OCI-LY7 (cell line): ENCODE data around the gene GPRIN3. TPM values are rescaled to one million over a fixed set of nuclear protein-coding genes. Genes with fewer than 3 reads are reported as not detected.

Experiments
- BruUV-seq: library from RNA; stranded (reverse); fragments of 400-500 nt; replicated peaks from 2 replicates; lab custom pipeline; 2021; lab: Mats Ljungman, UMichigan
- CTCF ChIA-PET: fragments of 300-600 bp; sonication (Branson Sonifier 250); formaldehyde crosslinking; loops from one replicate; lab custom pipeline; 2022; ENCODE audit warnings: antibody characterized with exemption; ENCODE audit not compliant: unreplicated experiment; lab: Charles Lee
- POLR2A ChIA-PET: fragments of 300-600 bp; sonication (Branson Sonifier 250); formaldehyde crosslinking; loops from one replicate; lab custom pipeline; 2022; ENCODE audit warnings: antibody characterized with exemption; lab: Charles Lee
- DNase-seq: peaks from one replicate; pipeline ENCODE4 v3.0.0-alpha.2; 2015; ENCODE audit warnings: low spot score
- H2AFZ ChIP-seq: fragments of 200-600 bp; sonication (generic), shearing (Covaris generic); 2 replicates; pipeline ENCODE4 v1.6.1; 2014; ENCODE audit warnings: mild to moderate bottlenecking, antibody characterized with exemption, low read length, moderate library complexity
- H3K27ac ChIP-seq: fragments of 200-600 bp; sonication (generic); 2 replicates; pipeline ENCODE4 v1.5.1; 2014; ENCODE audit warnings: mixed run types, low read depth, mild to moderate bottlenecking, moderate library complexity, low read length, inconsistent platforms; ENCODE audit not compliant: poor library complexity, severe bottlenecking
- H3K36me3 ChIP-seq: fragments of 200-600 bp; sonication (generic); 2 replicates; pipeline ENCODE4 v1.6.1; 2014; ENCODE audit warnings: mild to moderate bottlenecking, antibody characterized with exemption, low read length, moderate library complexity, mixed read lengths; ENCODE audit not compliant: insufficient read depth
- H3K4me1 ChIP-seq: fragments of 200-600 bp; sonication (generic); 2 replicates; pipeline ENCODE4 v1.5.1; 2014; ENCODE audit warnings: mild to moderate bottlenecking, low read length; ENCODE audit not compliant: insufficient read depth, poor library complexity, severe bottlenecking
- H3K4me2 ChIP-seq: fragments of 200-600 bp; sonication (generic); 2 replicates; pipeline ENCODE4 v1.6.1; 2014; ENCODE audit warnings: mild to moderate bottlenecking, low read length
- H3K4me3 ChIP-seq: fragments of 200-600 bp; sonication (generic); 2 replicates; pipeline ENCODE4 v1.5.1; 2014; ENCODE audit warnings: mild to moderate bottlenecking, low read depth, low read length; ENCODE audit not compliant: poor library complexity, severe bottlenecking
- H3K79me2 ChIP-seq: fragments of 200-600 bp; sonication (generic); 2 replicates; pipeline ENCODE4 v1.6.1; 2016; ENCODE audit warnings: low read depth, mild to moderate bottlenecking, low read length, moderate library complexity, mixed read lengths; ENCODE audit not compliant: insufficient read depth
- H3K9me2 ChIP-seq: fragments of 200-600 bp; sonication (generic); 2 replicates; pipeline ENCODE4 v1.6.1; 2016; ENCODE audit warnings: mild to moderate bottlenecking, low read length, mixed read lengths; ENCODE audit not compliant: insufficient read depth
- H3K9me3 ChIP-seq: fragments of 200-600 bp; sonication (generic); 2 replicates; pipeline ENCODE4 v1.6.1; 2014; ENCODE audit warnings: mild to moderate bottlenecking, mixed run types, low read length, mixed read lengths
- H4K20me1 ChIP-seq: fragments of 200-600 bp; sonication (generic); 2 replicates; pipeline ENCODE4 v1.6.1; 2014; ENCODE audit warnings: mild to moderate bottlenecking, antibody characterized with exemption, low read length, moderate library complexity, mixed read lengths; ENCODE audit not compliant: insufficient read depth
- CTCF ChIP-seq: fragments of 200-600 bp; sonication (generic); conservative IDR thresholded peaks from 2 replicates; pipeline ENCODE4 v1.5.1; 2014; ENCODE audit warnings: mild to moderate bottlenecking, antibody characterized with exemption, low read length, moderate library complexity, mixed read lengths
- EZH2phosphoT487 ChIP-seq: fragments of 200-600 bp; sonication (generic); IDR thresholded peaks from 2 replicates; pipeline ENCODE4 v1.6.1; 2018; ENCODE audit warnings: low read depth, borderline replicate concordance, mild to moderate bottlenecking, mixed run types, antibody characterized with exemption, low read length, moderate library complexity, mixed read lengths
- intact Hi-C: fragments of 100-400 bp; cut with micrococcal nuclease; formaldehyde crosslinking; loops from one replicate; pipeline ENCODE4 v1.10.0; 2022; ENCODE audit not compliant: unreplicated experiment
- total RNA-seq, 2 experiments: library from RNA; depleted of rRNA in 1 of 2; stranded (reverse); fragments of >200 nt in 1 of 2; shearing (Covaris generic) in 1 of 2; gene quantifications; 2 replicates each; pipeline ENCODE4 v1.2.3, GENCODE V29; 2014 to 2022

GPRIN3 gene
- total RNA-seq, 2 experiments from 2014 or later: 4.6 to 9.3 TPM

DNA sequence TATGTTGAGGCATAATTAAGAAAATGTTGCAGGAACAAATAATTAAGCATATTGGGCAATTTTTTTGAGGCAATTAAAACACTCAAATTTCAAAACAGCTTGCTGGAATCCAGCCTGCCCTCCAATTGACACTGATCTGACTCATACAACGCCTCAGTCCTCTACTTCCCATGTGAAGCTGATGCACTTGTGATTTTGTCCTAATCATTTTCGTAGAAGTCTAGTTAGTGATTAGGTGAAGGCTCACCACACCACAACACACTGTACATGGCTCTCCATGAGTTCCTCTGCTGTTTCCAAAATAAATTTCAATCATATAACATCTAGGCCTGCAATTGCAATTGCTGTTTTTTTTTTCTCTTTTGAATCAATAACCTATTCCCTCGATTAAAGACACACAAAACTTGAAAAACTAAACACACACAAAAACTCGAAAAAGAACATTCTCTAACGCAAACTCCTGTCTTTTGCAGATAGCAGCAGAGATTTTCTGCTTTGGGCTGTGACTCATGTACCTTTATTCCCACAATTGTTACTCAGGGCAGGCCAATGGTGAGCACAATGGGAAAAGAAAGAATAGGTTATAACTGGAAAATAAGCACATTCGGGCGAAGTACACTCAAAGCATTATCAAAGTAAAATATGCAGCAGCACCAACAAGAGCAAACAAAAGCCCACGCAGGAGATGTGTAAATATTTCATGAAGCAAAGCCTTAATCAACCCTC is 1.7 kb downstream of the GPRIN3 start:
- H3K4me3 ChIP-seq: peak overlapping the region; percentile 82
- TF ChIP-seq EZH2phosphoT487 (no peak), CTCF (no peak)
- peaks cover 65% of the 10 kb centered on the region for H3K4me1 ChIP-seq
- H3K4me2 ChIP-seq: peak overlapping the region; percentile 80
- CTCF ChIA-PET: no interaction called here
- intact Hi-C loops: loop anchor here (5.0 kb wide), 1 partner anchor 79 kb away; no protein-coding TSS in a partner anchor
- POLR2A ChIA-PET: interaction anchor here (0.7 to 1.7 kb wide), 7 partner anchors 8 to 47 kb away, joined by 3 to 7 read pairs (median 4); no protein-coding TSS in a partner anchor
- TSS peak; percentile 61 for BruUV-seq
- H3K9me2 ChIP-seq: no peaks in the 10 kb centered on the region
- H4K20me1 ChIP-seq: no peaks in the 10 kb centered on the region
- peak overlapping the region; percentile 56; the same call in 1 of the 2 replicates for H2AFZ ChIP-seq
- H3K36me3 ChIP-seq: no peaks in the 10 kb centered on the region
- DNase-seq: no peak
- H3K27ac ChIP-seq: peak overlapping the region; percentile 26
- no peaks in the 10 kb centered on the region for H3K9me3 ChIP-seq
- peaks cover 56% of the 10 kb centered on the region; the same call in 1 of the 2 replicates for H3K79me2 ChIP-seq

DNA sequence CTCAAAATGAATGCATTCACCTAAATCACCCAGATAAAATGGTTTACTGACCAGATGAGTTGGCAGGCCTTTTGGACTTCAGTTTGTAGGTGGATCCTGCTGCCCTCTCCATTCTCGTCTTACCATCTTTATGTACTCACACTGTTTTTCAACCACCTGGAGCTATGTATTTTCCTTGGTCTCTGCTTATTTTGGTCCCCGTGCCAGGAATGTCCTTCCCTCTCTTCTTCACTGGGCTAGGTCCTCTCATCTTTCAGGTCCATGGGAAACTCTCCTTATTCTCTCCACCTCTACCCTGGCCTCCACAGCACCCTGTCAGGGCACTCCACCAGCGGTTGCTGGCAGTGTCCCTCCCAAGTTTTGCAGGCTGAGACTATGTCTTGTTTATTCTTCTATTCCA is 2.6 kb downstream of the GPRIN3 start:
- Histone ChIP-seq H3K27ac (peak overlapping the region; percentile 26), H3K4me1 (peaks cover 73% of the 10 kb centered on the region), H3K4me3 (peak overlapping the region; percentile 82), H3K79me2 (peaks cover 64% of the 10 kb centered on the region; the same call in 1 of the 2 replicates), H3K9me3 (no peaks in the 10 kb centered on the region), H3K36me3 (no peaks in the 10 kb centered on the region), H3K9me2 (no peaks in the 10 kb centered on the region), H4K20me1 (no peaks in the 10 kb centered on the region), H3K4me2 (peak overlapping the region; percentile 80), H2AFZ (peak overlapping the region; percentile 1; the same call in 1 of the 2 replicates)
- BruUV-seq: no TSS peak
- intact Hi-C loops: loop anchor here (5.0 kb wide), 1 partner anchor 78 kb away; no protein-coding TSS in a partner anchor
- DNase-seq: no peak
- ChIA-PET POLR2A (interaction anchor here (0.7 to 1.7 kb wide), 5 partner anchors 8 to 46 kb away, joined by 3 to 7 read pairs (median 4); no protein-coding TSS in a partner anchor), CTCF (no interaction called here)
- TF ChIP-seq EZH2phosphoT487 (no peak), CTCF (no peak)
